Psoas muscle (tissue), 8 donors: Measurements from ENCODE around the gene SRL. TPM values are rescaled to one million over a fixed set of nuclear protein-coding genes. Genes with fewer than 3 reads are reported as not detected.

Experiments
- ATAC-seq, 4 donors: fragments of 200-7000 bp; cut with Tn5 transposase; one replicate each; pipeline ENCODE4 v1.9.1; 2020; ENCODE audit warnings: moderate library complexity in 3 of 4, mild to moderate bottlenecking in 2 of 4
- DNase-seq, 2 donors: peaks; one replicate each; pipeline ENCODE4 v3.0.0-alpha.2; 2020
- H3K27ac ChIP-seq: fragments of 200-600 bp; one replicate; pipeline ENCODE4 v1.8.0; 2022
- H3K27me3 ChIP-seq, 3 donors: fragments of 200-600 bp in 1 of 3; one replicate each; pipeline versions ENCODE4 v1.6.1 to v1.8.0; 2013 to 2022; ENCODE audit warnings: low read length in 2 of 3, mild to moderate bottlenecking in 2 of 3, moderate library complexity in 1 of 3; ENCODE audit not compliant: insufficient read depth in 3 of 3
- H3K36me3 ChIP-seq, 2 donors: fragments of 200-600 bp in 1 of 2; one replicate each; pipeline versions ENCODE4 v1.6.1 to v1.8.0; 2013 to 2022; ENCODE audit warnings: low read depth in 1 of 2, mild to moderate bottlenecking in 1 of 2, moderate library complexity in 1 of 2; ENCODE audit not compliant: insufficient read depth in 1 of 2
- H3K4me1 ChIP-seq: fragments of 200-600 bp; one replicate; pipeline ENCODE4 v1.8.0; 2022
- H3K4me3 ChIP-seq: fragments of 200-600 bp; one replicate; pipeline ENCODE4 v1.8.0; 2022; ENCODE audit warnings: mild to moderate bottlenecking
- H3K9me3 ChIP-seq: fragments of 200-600 bp; one replicate; pipeline ENCODE4 v1.8.0; 2022
- WGBS, 3 donors: extraction: QIAGEN DNeasy Blood & Tissue Kit; methylation state at CpG; one replicate each; pipeline versions ENCODE4 v1.1.6 to v1.1.7; 2013; 5-methylcytosine and 5-hydroxymethylcytosine counted together
- intact Hi-C, 2 donors: fragments of 100-400 bp; cut with DNase I; formaldehyde crosslinking; loops; one replicate each; pipeline versions ENCODE4 v1.11.0 to v1.14.2; 2022
- polyA plus RNA-seq, 3 donors: library from polyadenylated mRNA; stranded (reverse); fragments of 200-250 nt; gene quantifications; one replicate each; pipeline ENCODE4 v1.2.3, GENCODE V29; 2013
- total RNA-seq, 4 donors: library from RNA; stranded (reverse); fragmentation: NEBNext Ultra II Directional in 2 of 4; extraction: Animal tissue kit (Norgen Biotek cat#: 25700) in 2 of 4; gene quantifications; one replicate each; pipeline versions ENCODE4 v1.2.1 to v1.2.4, GENCODE V29; 2021 to 2023
- TF ChIP-seq, protein P1 (sequence below): fragments of 200-600 bp; IDR thresholded peaks from one replicate; pipeline ENCODE4 v1.8.0; 2022; ENCODE audit warnings: antibody characterized with exemption
- donor health status: healthy with polysubstance abuse.
- donor health status: DM: no; HTN: no; CAD: no; lungs with moderate emphysema.
- donor health status: Bipolar disorder and iron deficiency.
- donor health status: healthy.
- donor health status: DM: yes; HTN: yes; CAD: no.
- donor health status: DM: no; HTN: no; CAD: no.
- donor health status: DM: no; HTN: no; CAD: no.
- donor health status: DM: yes; HTN: yes; CAD: no.

The SRL gene
- total and polyA plus RNA-seq, 7 donors, result 196 to 552 (median 305) TPM

GRCh38 chr16:4200781-4201137 is 41.1 kb downstream of the SRL start:
- TF ChIP-seq, protein P1, sequence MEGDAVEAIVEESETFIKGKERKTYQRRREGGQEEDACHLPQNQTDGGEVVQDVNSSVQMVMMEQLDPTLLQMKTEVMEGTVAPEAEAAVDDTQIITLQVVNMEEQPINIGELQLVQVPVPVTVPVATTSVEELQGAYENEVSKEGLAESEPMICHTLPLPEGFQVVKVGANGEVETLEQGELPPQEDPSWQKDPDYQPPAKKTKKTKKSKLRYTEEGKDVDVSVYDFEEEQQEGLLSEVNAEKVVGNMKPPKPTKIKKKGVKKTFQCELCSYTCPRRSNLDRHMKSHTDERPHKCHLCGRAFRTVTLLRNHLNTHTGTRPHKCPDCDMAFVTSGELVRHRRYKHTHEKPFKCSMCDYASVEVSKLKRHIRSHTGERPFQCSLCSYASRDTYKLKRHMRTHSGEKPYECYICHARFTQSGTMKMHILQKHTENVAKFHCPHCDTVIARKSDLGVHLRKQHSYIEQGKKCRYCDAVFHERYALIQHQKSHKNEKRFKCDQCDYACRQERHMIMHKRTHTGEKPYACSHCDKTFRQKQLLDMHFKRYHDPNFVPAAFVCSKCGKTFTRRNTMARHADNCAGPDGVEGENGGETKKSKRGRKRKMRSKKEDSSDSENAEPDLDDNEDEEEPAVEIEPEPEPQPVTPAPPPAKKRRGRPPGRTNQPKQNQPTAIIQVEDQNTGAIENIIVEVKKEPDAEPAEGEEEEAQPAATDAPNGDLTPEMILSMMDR, result no peak
- peaks cover 5 to 92% of the 10 kb centered on the region in 2 donors for H3K36me3 ChIP-seq
- 75 to 88% (median 80%) methylated on average over 1 of the region's 1 CpG for WGBS, 3 donors

DNA sequence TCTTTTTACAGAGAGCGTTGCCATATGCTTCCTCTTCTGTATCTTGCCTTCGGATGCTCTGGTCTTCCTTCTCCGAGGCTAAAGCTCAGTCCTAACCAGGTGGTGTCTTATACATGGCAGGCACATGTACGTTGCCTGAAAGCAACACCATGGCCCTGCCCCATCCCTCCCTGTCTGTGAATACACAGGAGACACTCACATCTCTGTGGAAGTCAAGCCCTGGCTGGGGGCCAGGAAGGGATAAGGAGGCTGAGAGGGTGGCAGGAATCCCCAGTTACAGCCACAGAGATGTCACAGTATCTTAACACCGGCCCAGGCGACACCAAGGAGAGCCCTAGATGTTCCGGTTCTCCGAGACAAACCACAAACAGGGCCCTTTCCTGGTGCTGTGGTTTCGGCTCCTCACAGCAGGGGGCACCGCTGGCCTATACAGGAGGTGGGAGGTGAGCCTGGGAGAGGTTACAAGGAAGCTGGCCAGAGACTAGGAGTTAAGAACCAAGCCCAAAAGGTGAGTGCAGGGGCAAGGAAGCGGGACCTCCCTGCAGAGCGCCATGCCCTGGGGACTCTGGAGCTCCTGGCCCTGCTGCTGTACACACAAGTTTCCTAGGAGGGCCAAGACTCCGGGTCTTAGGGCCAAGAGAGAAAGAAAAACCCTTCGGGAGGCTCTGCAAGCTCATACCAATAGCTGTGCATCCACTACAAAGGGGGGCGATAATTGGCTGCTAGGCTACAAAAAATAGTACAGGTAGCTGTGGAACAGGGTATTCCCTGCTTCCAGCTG is 41.7 kb downstream of the SRL start:
- DNase-seq (peak; percentile 70 to 76), ATAC-seq (peak; percentile 45 to 66 (median 60))
- WGBS, 3 donors, result 45 to 55% (median 52%) methylated on average over 15 of the region's 15 CpGs
- intact Hi-C loops, result loop anchor here (1.0 to 10.0 kb wide), 3 partner anchors 54 to 135 kb away; no protein-coding TSS in a partner anchor
- Histone ChIP-seq H3K9me3 (no peaks in the 10 kb centered on the region), H3K4me3 (no peak overlapping the region), H3K27ac (peak overlapping the region; percentile 10), H3K36me3 (peaks cover 5 to 92% of the 10 kb centered on the region in 2 donors), H3K4me1 (peaks cover 17% of the 10 kb centered on the region), H3K27me3 (no peaks in the 10 kb centered on the region)
- TF ChIP-seq, protein P1, result peak; percentile 57

More at GRCh38 chr16:4200781-4201137, 41.1 kb downstream of the SRL start:
- Histone ChIP-seq H3K9me3 (no peaks in the 10 kb centered on the region), H3K4me1 (peaks cover 23% of the 10 kb centered on the region), H3K27me3 (no peaks in the 10 kb centered on the region), H3K27ac (peak overlapping the region; percentile 10), H3K4me3 (no peak overlapping the region)
- intact Hi-C loops, result loop anchor here (1.0 to 10.0 kb wide), 3 partner anchors 54 to 134 kb away; no protein-coding TSS in a partner anchor
- DNase-seq (no peak), ATAC-seq (no peak)

- ATAC-seq (no peak), DNase-seq (no peak)
- 62 to 73% (median 63%) methylated on average over 4 of the region's 4 CpGs for WGBS, 3 donors
- intact Hi-C loops, result no loop called here
- H3K9me3 ChIP-seq, result no peaks in the 10 kb centered on the region
- TF ChIP-seq, protein P1, result no peak
- peaks cover 9% of the 10 kb centered on the region for H3K4me1 ChIP-seq
- no peak overlapping the region for H3K27ac ChIP-seq
- H3K4me3 ChIP-seq, result no peak overlapping the region
- peaks cover 5 to 86% of the 10 kb centered on the region in 2 donors for H3K36me3 ChIP-seq
- H3K27me3 ChIP-seq, result no peaks in the 10 kb centered on the region
These were observed 43.1 kb downstream of the SRL start for GRCh38 chr16:4198816-4199215.

GRCh38 chr16:4194661-4195060 is 47.2 kb downstream of the SRL start:
- 63 to 81% (median 65%) methylated on average over 4 of the region's 4 CpGs for WGBS, 3 donors
- H3K27ac ChIP-seq, result peak overlapping the region; percentile 46
- DNase-seq (peak in 1 of 2 donors; percentile 22), ATAC-seq (peak in 3 of 4 donors; percentile 3 to 5 (median 4))
- TF ChIP-seq, protein P1, result no peak
- no peaks in the 10 kb centered on the region for H3K27me3 ChIP-seq
- H3K36me3 ChIP-seq, result peaks cover 3 to 85% of the 10 kb centered on the region in 2 donors
- H3K4me1 ChIP-seq, result peaks cover 10% of the 10 kb centered on the region
- intact Hi-C loops, result no loop called here
- no peak overlapping the region for H3K4me3 ChIP-seq
- H3K9me3 ChIP-seq, result no peaks in the 10 kb centered on the region
